Measurements from ENCODE around the gene OR2W1.

The OR2W1 gene

DNA sequence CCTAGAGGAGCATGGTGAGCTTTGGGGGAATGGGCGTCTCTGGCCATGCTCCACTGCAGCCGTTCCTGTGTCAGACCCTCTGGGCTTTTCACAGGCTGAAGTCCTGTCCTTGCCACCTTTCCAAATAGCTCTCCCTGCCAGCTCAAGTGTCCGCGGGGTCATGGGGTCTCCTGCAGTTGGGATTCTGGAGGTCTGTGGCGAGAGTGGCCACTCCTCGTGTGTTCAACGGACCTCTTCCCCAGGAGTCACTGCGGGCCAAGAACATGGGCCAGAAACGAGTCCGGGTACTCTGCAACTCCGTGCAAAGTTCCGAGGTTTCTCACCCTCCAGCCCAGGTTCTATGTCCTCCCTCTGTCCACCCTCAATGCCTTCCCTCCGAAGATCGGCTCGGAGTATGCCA is 37.5 kb upstream of the OR2W1 start (continued):
- TF ChIP-seq, protein P1, sequence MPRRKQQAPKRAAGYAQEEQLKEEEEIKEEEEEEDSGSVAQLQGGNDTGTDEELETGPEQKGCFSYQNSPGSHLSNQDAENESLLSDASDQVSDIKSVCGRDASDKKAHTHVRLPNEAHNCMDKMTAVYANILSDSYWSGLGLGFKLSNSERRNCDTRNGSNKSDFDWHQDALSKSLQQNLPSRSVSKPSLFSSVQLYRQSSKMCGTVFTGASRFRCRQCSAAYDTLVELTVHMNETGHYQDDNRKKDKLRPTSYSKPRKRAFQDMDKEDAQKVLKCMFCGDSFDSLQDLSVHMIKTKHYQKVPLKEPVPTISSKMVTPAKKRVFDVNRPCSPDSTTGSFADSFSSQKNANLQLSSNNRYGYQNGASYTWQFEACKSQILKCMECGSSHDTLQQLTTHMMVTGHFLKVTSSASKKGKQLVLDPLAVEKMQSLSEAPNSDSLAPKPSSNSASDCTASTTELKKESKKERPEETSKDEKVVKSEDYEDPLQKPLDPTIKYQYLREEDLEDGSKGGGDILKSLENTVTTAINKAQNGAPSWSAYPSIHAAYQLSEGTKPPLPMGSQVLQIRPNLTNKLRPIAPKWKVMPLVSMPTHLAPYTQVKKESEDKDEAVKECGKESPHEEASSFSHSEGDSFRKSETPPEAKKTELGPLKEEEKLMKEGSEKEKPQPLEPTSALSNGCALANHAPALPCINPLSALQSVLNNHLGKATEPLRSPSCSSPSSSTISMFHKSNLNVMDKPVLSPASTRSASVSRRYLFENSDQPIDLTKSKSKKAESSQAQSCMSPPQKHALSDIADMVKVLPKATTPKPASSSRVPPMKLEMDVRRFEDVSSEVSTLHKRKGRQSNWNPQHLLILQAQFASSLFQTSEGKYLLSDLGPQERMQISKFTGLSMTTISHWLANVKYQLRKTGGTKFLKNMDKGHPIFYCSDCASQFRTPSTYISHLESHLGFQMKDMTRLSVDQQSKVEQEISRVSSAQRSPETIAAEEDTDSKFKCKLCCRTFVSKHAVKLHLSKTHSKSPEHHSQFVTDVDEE (CRISPR knock-in tag; IDR thresholded peaks at IDR 0.05) = no peak
- no peak for TF ChIP-seq ZC3H10 (CRISPR knock-in tag; IDR thresholded peaks at IDR 0.05)
- no peak for TF ChIP-seq ZNF565 (CRISPR knock-in tag; conservative IDR thresholded peaks at IDR 0.05; ENCODE audit: low read depth)

DNA sequence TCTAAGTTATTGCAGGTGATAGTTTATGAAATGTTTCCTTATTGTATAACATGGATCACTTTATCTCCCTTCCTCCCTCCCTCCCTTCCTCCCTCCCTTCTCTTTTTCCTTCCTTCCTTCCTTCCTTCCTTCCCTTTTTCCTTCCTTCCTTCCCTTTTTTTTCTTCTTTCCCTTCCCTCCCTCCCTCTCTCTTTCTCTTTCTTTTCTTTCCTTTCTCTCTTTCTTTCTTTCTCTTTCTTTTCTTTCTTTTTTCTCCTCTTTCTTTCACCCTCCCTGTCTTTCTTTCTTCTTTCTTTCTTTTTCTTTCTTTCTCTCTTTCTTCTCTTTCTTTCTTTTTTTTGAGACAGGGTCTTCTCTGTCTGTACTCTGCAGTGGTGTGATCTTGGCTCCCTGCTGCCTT is 36.3 kb upstream of the OR2W1 start:
- no peak for ATAC-seq
- TF ChIP-seq TCF4 (CRISPR knock-in tag; IDR thresholded peaks at IDR 0.05; ENCODE audit: borderline replicate concordance) (no peak), ESRRG (CRISPR knock-in tag; IDR thresholded peaks at IDR 0.05) (no peak), ISL1 (CRISPR knock-in tag; IDR thresholded peaks at IDR 0.05) (no peak), RARB (CRISPR knock-in tag; IDR thresholded peaks at IDR 0.05) (no peak), ZFP3 (CRISPR knock-in tag; IDR thresholded peaks at IDR 0.05) (no peak), ZC3H10 (CRISPR knock-in tag; IDR thresholded peaks at IDR 0.05) (no peak), ARNTL (CRISPR knock-in tag; IDR thresholded peaks at IDR 0.05; ENCODE audit: borderline replicate concordance, low read depth) (no peak), OSR1 (CRISPR knock-in tag; IDR thresholded peaks at IDR 0.05) (no peak), BACH2 (CRISPR knock-in tag; IDR thresholded peaks at IDR 0.05; ENCODE audit: borderline replicate concordance) (no peak)
- TF ChIP-seq, protein P1 (CRISPR knock-in tag; IDR thresholded peaks at IDR 0.05) = no peak

DNA sequence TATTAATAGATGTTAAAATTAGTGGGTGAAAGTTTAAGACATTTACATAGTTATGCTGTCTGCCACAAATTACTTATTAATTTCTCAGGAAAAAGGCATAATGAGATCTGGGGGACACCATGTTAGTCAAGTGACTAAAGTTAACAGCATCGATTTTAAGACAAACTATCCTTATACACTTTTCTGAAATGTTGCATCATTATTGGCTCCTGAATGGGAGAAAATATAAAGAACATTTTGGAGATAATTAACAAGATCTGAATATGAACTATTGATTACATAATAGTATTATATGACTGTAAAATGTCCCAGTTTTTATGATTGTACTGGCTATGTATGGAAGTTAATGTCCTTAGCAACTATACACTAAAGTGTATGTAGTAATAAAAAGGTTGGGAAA is 34.2 kb upstream of the OR2W1 start:
- TF ChIP-seq ZNF70 (CRISPR knock-in tag; IDR thresholded peaks at IDR 0.05) (no peak), ZNF8 (CRISPR knock-in tag; IDR thresholded peaks at IDR 0.05) (no peak), OSR1 (CRISPR knock-in tag; IDR thresholded peaks at IDR 0.05) (no peak), ESRRG (CRISPR knock-in tag; IDR thresholded peaks at IDR 0.05) (no peak), RARB (CRISPR knock-in tag; IDR thresholded peaks at IDR 0.05) (no peak), GLIS3 (CRISPR knock-in tag; IDR thresholded peaks at IDR 0.05) (no peak), ZC3H10 (CRISPR knock-in tag; IDR thresholded peaks at IDR 0.05) (no peak), ZNF565 (CRISPR knock-in tag; conservative IDR thresholded peaks at IDR 0.05; ENCODE audit: low read depth) (no peak), ARNTL (CRISPR knock-in tag; IDR thresholded peaks at IDR 0.05; ENCODE audit: borderline replicate concordance, low read depth) (no peak), SNAI2 (CRISPR knock-in tag; IDR thresholded peaks at IDR 0.05) (no peak), PPARA (CRISPR knock-in tag; IDR thresholded peaks at IDR 0.05; ENCODE audit: borderline replicate concordance) (no peak), CSDC2 (CRISPR knock-in tag; IDR thresholded peaks at IDR 0.05) (no peak), ZFP30 (CRISPR knock-in tag; IDR thresholded peaks at IDR 0.05) (no peak)
- TF ChIP-seq, protein P2, sequence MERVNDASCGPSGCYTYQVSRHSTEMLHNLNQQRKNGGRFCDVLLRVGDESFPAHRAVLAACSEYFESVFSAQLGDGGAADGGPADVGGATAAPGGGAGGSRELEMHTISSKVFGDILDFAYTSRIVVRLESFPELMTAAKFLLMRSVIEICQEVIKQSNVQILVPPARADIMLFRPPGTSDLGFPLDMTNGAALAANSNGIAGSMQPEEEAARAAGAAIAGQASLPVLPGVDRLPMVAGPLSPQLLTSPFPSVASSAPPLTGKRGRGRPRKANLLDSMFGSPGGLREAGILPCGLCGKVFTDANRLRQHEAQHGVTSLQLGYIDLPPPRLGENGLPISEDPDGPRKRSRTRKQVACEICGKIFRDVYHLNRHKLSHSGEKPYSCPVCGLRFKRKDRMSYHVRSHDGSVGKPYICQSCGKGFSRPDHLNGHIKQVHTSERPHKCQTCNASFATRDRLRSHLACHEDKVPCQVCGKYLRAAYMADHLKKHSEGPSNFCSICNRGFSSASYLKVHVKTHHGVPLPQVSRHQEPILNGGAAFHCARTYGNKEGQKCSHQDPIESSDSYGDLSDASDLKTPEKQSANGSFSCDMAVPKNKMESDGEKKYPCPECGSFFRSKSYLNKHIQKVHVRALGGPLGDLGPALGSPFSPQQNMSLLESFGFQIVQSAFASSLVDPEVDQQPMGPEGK (CRISPR knock-in tag; IDR thresholded peaks at IDR 0.05; ENCODE audit: borderline replicate concordance) = no peak
- TF ChIP-seq, protein P3, sequence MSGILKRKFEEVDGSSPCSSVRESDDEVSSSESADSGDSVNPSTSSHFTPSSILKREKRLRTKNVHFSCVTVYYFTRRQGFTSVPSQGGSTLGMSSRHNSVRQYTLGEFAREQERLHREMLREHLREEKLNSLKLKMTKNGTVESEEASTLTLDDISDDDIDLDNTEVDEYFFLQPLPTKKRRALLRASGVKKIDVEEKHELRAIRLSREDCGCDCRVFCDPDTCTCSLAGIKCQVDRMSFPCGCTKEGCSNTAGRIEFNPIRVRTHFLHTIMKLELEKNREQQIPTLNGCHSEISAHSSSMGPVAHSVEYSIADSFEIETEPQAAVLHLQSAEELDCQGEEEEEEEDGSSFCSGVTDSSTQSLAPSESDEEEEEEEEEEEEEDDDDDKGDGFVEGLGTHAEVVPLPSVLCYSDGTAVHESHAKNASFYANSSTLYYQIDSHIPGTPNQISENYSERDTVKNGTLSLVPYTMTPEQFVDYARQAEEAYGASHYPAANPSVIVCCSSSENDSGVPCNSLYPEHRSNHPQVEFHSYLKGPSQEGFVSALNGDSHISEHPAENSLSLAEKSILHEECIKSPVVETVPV (CRISPR knock-in tag; IDR thresholded peaks at IDR 0.05) = no peak
- TF ChIP-seq, protein P4, sequence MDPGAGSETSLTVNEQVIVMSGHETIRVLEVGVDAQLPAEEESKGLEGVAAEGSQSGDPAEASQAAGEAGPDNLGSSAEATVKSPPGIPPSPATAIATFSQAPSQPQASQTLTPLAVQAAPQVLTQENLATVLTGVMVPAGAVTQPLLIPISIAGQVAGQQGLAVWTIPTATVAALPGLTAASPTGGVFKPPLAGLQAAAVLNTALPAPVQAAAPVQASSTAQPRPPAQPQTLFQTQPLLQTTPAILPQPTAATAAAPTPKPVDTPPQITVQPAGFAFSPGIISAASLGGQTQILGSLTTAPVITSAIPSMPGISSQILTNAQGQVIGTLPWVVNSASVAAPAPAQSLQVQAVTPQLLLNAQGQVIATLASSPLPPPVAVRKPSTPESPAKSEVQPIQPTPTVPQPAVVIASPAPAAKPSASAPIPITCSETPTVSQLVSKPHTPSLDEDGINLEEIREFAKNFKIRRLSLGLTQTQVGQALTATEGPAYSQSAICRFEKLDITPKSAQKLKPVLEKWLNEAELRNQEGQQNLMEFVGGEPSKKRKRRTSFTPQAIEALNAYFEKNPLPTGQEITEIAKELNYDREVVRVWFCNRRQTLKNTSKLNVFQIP (CRISPR knock-in tag; IDR thresholded peaks at IDR 0.05; ENCODE audit: borderline replicate concordance, low read depth) = no peak
- TF ChIP-seq, protein P1 (CRISPR knock-in tag; IDR thresholded peaks at IDR 0.05) = no peak
- ATAC-seq = no peak
